Bone marrow (tissue), 2 donors: ENCODE data around the gene OSBPL5.
A peak's percentile ranks its signal among the peaks of the same experiment; 100 is the strongest.
"Not testable (repeated sequence)": the region's sequence is repeated elsewhere in the genome, so short reads cannot be mapped to it uniquely, and the experiment has no call there.

ENCODE experiments used
- DNase-seq, 2 donors: peaks; one replicate each; lab custom pipeline; 2025; lab: John Stamatoyannopoulos, UW

The OSBPL5 gene

GRCh38 chr11:3120071-3120792, 44.9 kb downstream of the OSBPL5 start:
- no peak for DNase-seq

GRCh38 chr11:3119141-3119821, 45.8 kb downstream of the OSBPL5 start:
- no peak for DNase-seq

GRCh38 chr11:3115321-3115720, 49.8 kb downstream of the OSBPL5 start:
- DNase-seq, result no peak

- not testable (repeated sequence) for DNase-seq
Measured at GRCh38 chr11:3113661-3114060, 51.4 kb downstream of the OSBPL5 start.

GRCh38 chr11:3111919-3112690, 53.0 kb downstream of the OSBPL5 start:
- no peak for DNase-seq

- no peak for DNase-seq
Measured at GRCh38 chr11:3111466-3111865, 53.6 kb downstream of the OSBPL5 start.

GRCh38 chr11:3109921-3110706, 55.0 kb downstream of the OSBPL5 start:
- DNase-seq, result peak in 1 of 2 donors; percentile 15

GRCh38 chr11:3109434-3109833, 55.7 kb downstream of the OSBPL5 start:
- no peak for DNase-seq

- no peak for DNase-seq
Measured at GRCh38 chr11:3108183-3108721, 56.9 kb downstream of the OSBPL5 start.

- DNase-seq, result no peak
Measured at GRCh38 chr11:3107608-3108182, 57.4 kb downstream of the OSBPL5 start.

GRCh38 chr11:3106736-3107524, 58.2 kb downstream of the OSBPL5 start:
- no peak for DNase-seq

- no peak for DNase-seq
Measured at GRCh38 chr11:3105791-3106735, 59.0 kb downstream of the OSBPL5 start.

- no peak for DNase-seq
Measured at GRCh38 chr11:3104961-3105790, 59.9 kb downstream of the OSBPL5 start.

GRCh38 chr11:3104051-3104714, 60.9 kb downstream of the OSBPL5 start:
- DNase-seq, result no peak

GRCh38 chr11:3103076-3103475, 62.0 kb downstream of the OSBPL5 start:
- DNase-seq, result no peak

GRCh38 chr11:3102641-3102921, 62.5 kb downstream of the OSBPL5 start:
- DNase-seq, result no peak

- DNase-seq, result no peak
Measured at GRCh38 chr11:3101921-3102640, 63.0 kb downstream of the OSBPL5 start.

- DNase-seq, result no peak
Measured at GRCh38 chr11:3099178-3099577, 65.9 kb downstream of the OSBPL5 start.
